HG03342 (cell line): ENCODE results near the gene NXPH1.
"Not testable (repeated sequence)": the region's sequence is repeated elsewhere in the genome, so short reads cannot be mapped to it uniquely, and the experiment has no call there.

ENCODE experiments used
- ATAC-seq: cut with Tn5 transposase; IDR thresholded peaks from one replicate; pipeline ENCODE4 v1.9.1; 2021; ENCODE audit warnings: mild to moderate bottlenecking, moderate library complexity; ENCODE audit not compliant: unreplicated experiment

Gene NXPH1

GRCh38 chr7:8668627-8669500, 235.5 kb downstream of the NXPH1 start:
- ATAC-seq, result no peak

DNA sequence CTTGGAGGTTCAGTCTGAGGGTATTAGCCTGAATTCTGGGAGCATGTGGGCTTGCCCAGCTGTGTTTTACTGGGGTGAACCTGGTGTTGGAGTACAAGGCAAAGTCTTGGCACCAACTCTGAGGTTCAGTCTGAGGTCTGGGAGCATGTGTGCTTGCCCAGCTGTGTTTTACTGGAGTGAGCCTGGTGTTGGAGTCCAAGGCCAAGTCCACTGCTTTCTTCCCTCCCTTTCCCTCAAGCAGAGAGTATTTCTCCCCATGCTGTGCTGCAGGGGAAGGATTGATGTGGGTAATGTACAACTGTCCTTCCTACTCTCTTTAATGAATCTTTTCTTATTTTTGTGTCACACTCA, 236.1 kb downstream of the NXPH1 start:
- ATAC-seq, result no peak

- no peak for ATAC-seq
These were observed 251.0 kb downstream of the NXPH1 start for GRCh38 chr7:8684426-8684825.

GRCh38 chr7:8699875-8700624, 266.6 kb downstream of the NXPH1 start:
- no peak for ATAC-seq

- no peak for ATAC-seq
These were observed 269.4 kb downstream of the NXPH1 start for GRCh38 chr7:8702807-8703206.

DNA sequence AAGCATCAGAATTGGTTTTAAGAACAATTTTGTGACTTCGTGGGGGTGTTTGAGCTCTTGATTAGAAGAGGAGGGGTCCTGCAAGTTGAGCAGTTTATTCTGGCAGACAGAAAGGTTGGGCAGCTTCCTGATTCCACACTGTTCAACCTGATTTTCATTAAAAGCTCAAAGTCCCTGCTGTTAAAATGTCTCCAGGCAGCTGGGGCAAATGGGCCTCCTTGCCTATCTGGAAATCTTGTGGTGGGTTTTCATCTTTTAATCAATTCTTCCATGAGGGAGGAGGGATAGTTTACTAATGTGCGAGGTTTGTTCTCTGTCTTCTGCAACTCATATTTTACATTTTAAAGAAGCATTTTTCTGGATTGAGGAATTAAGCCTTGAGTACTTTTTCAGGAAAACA, 276.7 kb downstream of the NXPH1 start:
- no peak for ATAC-seq

- no peak for ATAC-seq
These were observed 281.4 kb downstream of the NXPH1 start for GRCh38 chr7:8714791-8715190.

DNA sequence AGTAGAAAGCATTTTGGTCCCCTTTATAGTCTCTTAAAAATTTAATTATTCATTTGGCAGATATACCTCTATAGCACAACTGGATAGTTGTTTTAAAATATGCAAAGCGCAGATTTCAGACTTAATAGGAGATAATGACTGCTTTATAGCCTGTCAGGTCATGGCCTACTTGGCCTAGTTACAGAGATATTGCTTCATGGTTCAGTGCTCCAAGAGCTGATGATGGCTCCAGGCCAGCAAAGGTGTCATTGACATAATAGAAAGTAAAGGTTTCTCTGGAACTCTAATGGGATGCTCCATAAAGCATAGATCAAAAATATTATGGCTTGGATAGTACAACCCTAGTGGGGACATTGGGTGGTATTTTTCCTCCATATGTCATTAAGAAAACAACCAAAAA, 285.7 kb downstream of the NXPH1 start:
- ATAC-seq, result no peak

GRCh38 chr7:8724080-8724718, 290.8 kb downstream of the NXPH1 start:
- ATAC-seq, result peak; percentile 99

- not testable (repeated sequence) for ATAC-seq
These were observed 298.3 kb downstream of the NXPH1 start for GRCh38 chr7:8731756-8732155.

- ATAC-seq, result no peak
These were observed 306.4 kb downstream of the NXPH1 start for GRCh38 chr7:8739837-8740236.

DNA sequence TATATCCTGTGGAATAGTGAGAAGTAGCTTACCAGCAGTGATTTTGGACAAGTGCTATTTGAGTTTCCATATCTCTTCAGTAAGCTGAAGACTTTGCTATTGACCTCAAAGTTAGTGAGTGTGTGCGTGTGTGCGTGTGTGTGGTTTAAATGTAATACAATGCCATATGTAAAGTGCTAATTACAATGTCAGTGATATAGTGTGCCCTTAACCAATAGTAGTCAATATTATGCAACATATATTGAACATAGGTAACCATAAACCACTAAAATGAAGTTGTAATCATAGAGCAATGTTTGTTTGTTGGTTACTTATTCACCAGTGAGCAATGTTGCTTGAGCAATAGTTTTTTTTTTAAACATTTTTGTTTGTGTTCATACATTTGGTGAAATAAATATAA, 309.4 kb downstream of the NXPH1 start:
- ATAC-seq, result no peak

DNA sequence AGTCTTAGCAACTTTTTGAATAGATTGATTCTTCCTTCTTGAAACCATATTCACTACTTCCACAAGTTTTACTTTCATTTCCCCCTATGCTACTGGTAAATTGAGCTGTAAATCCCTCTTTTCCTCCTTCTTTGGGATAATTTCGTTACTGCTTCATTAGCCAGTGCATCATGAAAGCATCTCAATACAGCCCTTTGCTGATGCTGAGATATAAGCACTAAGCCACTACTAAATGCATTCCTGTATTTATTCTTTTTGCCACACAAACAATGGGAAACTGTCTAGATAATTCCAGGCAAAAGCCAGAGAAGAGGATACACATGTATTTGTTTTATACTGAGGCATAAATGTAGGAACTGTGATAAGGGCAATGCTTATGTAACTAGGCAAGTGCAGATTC, 313.9 kb downstream of the NXPH1 start:
- ATAC-seq, result no peak

- no peak for ATAC-seq
These were observed 318.3 kb downstream of the NXPH1 start for GRCh38 chr7:8751557-8752231.

- no peak for ATAC-seq
These were observed 319.9 kb downstream of the NXPH1 start for GRCh38 chr7:8753355-8753754.

DNA sequence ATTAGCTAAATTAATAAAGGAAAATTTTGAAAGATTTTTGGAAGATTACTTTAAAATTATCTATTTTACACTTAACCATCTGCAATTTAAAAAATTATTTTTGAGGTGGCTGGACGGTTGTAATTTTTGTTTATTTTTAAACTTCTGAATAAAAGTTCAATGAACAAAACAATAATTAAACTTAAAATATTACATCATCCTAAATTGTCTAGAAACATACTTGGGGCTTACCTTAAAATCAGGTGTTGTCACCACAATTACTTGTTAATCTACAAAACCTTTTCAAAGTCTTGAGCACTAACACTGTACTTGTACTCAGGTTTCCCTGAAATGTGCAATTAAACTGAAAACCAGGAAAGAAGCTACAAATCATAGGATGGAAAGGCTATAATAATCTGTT, 328.3 kb downstream of the NXPH1 start:
- no peak for ATAC-seq

- ATAC-seq, result no peak
These were observed 329.4 kb downstream of the NXPH1 start for GRCh38 chr7:8762803-8763202.

DNA sequence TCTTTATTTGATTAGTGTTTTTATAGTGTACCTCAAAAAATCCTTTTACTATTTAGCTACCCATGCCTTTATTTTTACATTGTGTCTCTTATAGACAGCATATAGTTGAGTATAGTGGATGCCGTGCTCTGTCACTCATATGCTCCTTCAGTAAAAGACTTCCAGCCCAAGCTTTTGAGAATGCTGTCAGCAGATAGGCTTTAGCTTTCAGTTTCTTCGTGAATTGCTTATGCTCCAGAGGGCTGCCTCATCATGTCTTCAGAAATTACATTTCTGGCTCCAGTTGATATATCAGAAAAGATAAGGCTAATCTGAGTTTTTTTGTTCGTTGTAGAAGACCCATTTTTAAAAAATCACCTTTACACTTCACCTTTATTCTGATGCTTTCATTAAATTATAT, 332.0 kb downstream of the NXPH1 start:
- ATAC-seq, result no peak

DNA sequence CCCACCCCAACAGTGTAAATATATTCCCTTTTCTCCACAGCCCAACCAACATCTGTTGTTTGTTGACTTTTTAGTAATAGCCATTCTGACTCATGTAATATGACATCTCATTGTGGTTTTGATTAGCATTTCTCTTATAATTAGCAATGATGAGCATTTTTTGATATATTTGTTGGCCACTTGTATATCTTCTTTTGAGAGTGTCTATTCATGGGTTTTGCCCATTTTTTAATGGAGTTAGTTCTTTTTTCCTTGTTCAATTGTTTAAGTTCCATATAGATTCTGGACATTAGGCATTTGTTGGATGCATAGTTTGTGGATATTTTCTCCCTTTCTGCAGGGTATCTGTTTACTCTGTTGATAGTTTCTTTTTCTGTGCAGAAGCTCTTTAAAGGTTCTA, 340.1 kb downstream of the NXPH1 start:
- ATAC-seq, result no peak

GRCh38 chr7:8778459-8778858, 345.1 kb downstream of the NXPH1 start:
- ATAC-seq, result no peak

DNA sequence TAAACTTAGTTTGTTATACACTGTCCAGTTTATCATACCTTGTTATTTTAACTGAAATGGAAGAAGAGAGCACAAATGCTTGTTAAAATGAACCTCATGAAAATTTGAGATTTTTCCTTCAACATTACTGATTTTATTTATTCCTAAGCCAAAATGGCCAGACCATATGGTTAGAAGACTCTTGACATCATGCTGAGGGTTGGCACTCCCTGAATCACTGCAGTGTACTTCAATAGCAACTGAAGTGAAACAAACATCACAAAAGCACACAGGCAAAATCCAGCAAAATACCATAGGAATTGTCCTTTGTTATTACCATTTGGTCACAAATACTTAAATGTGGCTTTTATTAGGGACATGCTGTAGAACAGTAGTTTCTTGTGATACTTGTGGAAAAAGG, 347.8 kb downstream of the NXPH1 start:
- no peak for ATAC-seq
